IMR-90 (cell line): Measurements from ENCODE around the gene OCSTAMP. TPM values are rescaled to one million over a fixed set of nuclear protein-coding genes. Genes with fewer than 3 reads are reported as not detected.

Experiments
- ATAC-seq: fragments of 200-7000 bp; cut with Tn5 transposase; 2 replicates; pipeline ENCODE4 v1.9.1; 2020; ENCODE audit warnings: low read depth, mild to moderate bottlenecking, moderate library complexity
- BruUV-seq: library from RNA; stranded (reverse); fragments of 400-500 nt; replicated peaks from 2 replicates; lab custom pipeline; 2021; lab: Mats Ljungman, UMichigan
- CTCF ChIA-PET: fragments of 300-600 bp; formaldehyde crosslinking; extraction: SDS; loops from one replicate; lab custom pipeline; 2021; ENCODE audit warnings: antibody characterized with exemption; lab: Yijun Ruan, JAX
- POLR2A ChIA-PET: fragments of 300-600 bp; sonication (Branson Sonifier 250); formaldehyde crosslinking; loops from one replicate; lab custom pipeline; 2022; ENCODE audit warnings: antibody characterized with exemption; ENCODE audit not compliant: unreplicated experiment; lab: Charles Lee
- DNase-seq: peaks from one replicate; pipeline ENCODE4 v3.0.0; 2013
- H2AFZ ChIP-seq: replicated peaks from 2 replicates; pipeline ENCODE3; 2013; ENCODE audit warnings: low read length, mild to moderate bottlenecking; ENCODE audit not compliant: poor library complexity
- H2AK5ac ChIP-seq: 2 replicates; pipeline ENCODE4 v1.6.1; 2013; ENCODE audit warnings: low read depth, low read length, inconsistent platforms
- H2AK9ac ChIP-seq: replicated peaks from 2 replicates; pipeline ENCODE3; 2013; ENCODE audit warnings: mild to moderate bottlenecking, low read depth, low read length, moderate library complexity; ENCODE audit not compliant: poor library complexity
- H2BK120ac ChIP-seq: 2 replicates; pipeline ENCODE4 v1.6.1; 2013; ENCODE audit warnings: low read depth, low read length, inconsistent platforms
- H2BK15ac ChIP-seq: 3 replicates; pipeline ENCODE4 v1.6.1; 2013; ENCODE audit warnings: low read depth, low read length, inconsistent platforms
- H2BK20ac ChIP-seq: 2 replicates; pipeline ENCODE4 v1.6.1; 2013; ENCODE audit warnings: low read depth, mild to moderate bottlenecking, inconsistent platforms, low read length, moderate library complexity
- H2BK5ac ChIP-seq: 2 replicates; pipeline ENCODE4 v1.6.1; 2013; ENCODE audit warnings: mild to moderate bottlenecking, low read depth, low read length, inconsistent platforms; ENCODE audit not compliant: poor library complexity, severe bottlenecking
- H3K14ac ChIP-seq: replicated peaks from 2 replicates; pipeline ENCODE4 v1.6.1; 2013; ENCODE audit warnings: low read depth, low read length, inconsistent platforms
- H3K18ac ChIP-seq: 2 replicates; pipeline ENCODE4 v1.6.1; 2013; ENCODE audit warnings: low read depth, low read length, control low read depth
- H3K23ac ChIP-seq: 2 replicates; pipeline ENCODE4 v1.6.1; 2013; ENCODE audit warnings: low read depth, low read length, inconsistent platforms
- H3K27ac ChIP-seq: 2 replicates; pipeline ENCODE4 v1.5.1; 2013; ENCODE audit warnings: mild to moderate bottlenecking, control low read depth, low read length; ENCODE audit not compliant: insufficient read depth
- H3K27me3 ChIP-seq: 2 replicates; pipeline ENCODE4 v1.6.1; 2013; ENCODE audit warnings: low read length; ENCODE audit not compliant: control insufficient read depth, insufficient read depth
- H3K36me3 ChIP-seq: 2 replicates; pipeline ENCODE4 v1.6.1; 2013; ENCODE audit warnings: low read length, mixed read lengths; ENCODE audit not compliant: control insufficient read depth, insufficient read depth
- H3K4ac ChIP-seq: 2 replicates; pipeline ENCODE4 v1.6.1; 2013; ENCODE audit warnings: low read depth, low read length, inconsistent platforms
- H3K4me1 ChIP-seq: 2 replicates; pipeline ENCODE4 v1.6.1; 2013; ENCODE audit warnings: low read length, mixed read lengths; ENCODE audit not compliant: control insufficient read depth, insufficient read depth
- H3K4me2 ChIP-seq: 2 replicates; pipeline ENCODE4 v1.6.1; 2013; ENCODE audit warnings: low read depth, mild to moderate bottlenecking, control low read depth, low read length, moderate library complexity
- H3K4me3 ChIP-seq: 2 replicates; pipeline ENCODE4 v1.5.1; 2013; ENCODE audit warnings: low read depth, mild to moderate bottlenecking, control low read depth, low read length, moderate library complexity; ENCODE audit not compliant: insufficient read depth
- H3K56ac ChIP-seq: 2 replicates; pipeline ENCODE4 v1.6.1; 2013; ENCODE audit warnings: low read length, inconsistent platforms; ENCODE audit not compliant: insufficient read depth; ENCODE audit errors: extremely low read depth
- H3K79me1 ChIP-seq, 2 experiments: 2 replicates each; pipeline ENCODE4 v1.6.1; 2013; ENCODE audit warnings: low read length in 2 of 2, inconsistent platforms in 1 of 2, low read depth in 1 of 2
- H3K9ac ChIP-seq: 2 replicates; pipeline ENCODE4 v1.6.1; 2013; ENCODE audit warnings: low read depth, low read length, control low read depth
- H3K9me1 ChIP-seq: 2 replicates; pipeline ENCODE4 v1.6.1; 2013; ENCODE audit warnings: low read length, inconsistent platforms; ENCODE audit not compliant: insufficient read depth
- H3K9me3 ChIP-seq: 2 replicates; pipeline ENCODE4 v1.6.1; 2013; ENCODE audit warnings: low read length; ENCODE audit not compliant: control insufficient read depth, insufficient read depth
- H4K20me1 ChIP-seq: 2 replicates; pipeline ENCODE4 v1.6.1; 2013; ENCODE audit warnings: low read length, inconsistent platforms; ENCODE audit not compliant: insufficient read depth
- H4K5ac ChIP-seq: 2 replicates; pipeline ENCODE4 v1.6.1; 2013; ENCODE audit warnings: mild to moderate bottlenecking, low read depth, low read length, control low read depth
- H4K8ac ChIP-seq, 2 experiments: 2 replicates each; pipeline ENCODE4 v1.6.1; 2013; ENCODE audit warnings: low read depth in 2 of 2, low read length in 2 of 2, control low read depth in 1 of 2, inconsistent platforms in 1 of 2
- H4K91ac ChIP-seq: 2 replicates; pipeline ENCODE4 v1.6.1; 2013; ENCODE audit warnings: low read depth, low read length, inconsistent platforms; ENCODE audit not compliant: insufficient read depth
- BHLHE40 ChIP-seq: fragments of 150-350 bp; IDR thresholded peaks from 2 replicates; pipeline ENCODE4 v1.6.1; 2016; ENCODE audit warnings: mild to moderate bottlenecking, low read depth, low read length
- CEBPB ChIP-seq: IDR thresholded peaks from 2 replicates; pipeline ENCODE4 v1.6.1; 2012; ENCODE audit warnings: low read depth, low read length, improper control_type of control experiment
- CHD1 ChIP-seq: IDR thresholded peaks from 2 replicates; pipeline ENCODE4 v1.6.1; 2012; ENCODE audit warnings: low read depth, low read length, improper control_type of control experiment
- CTCF ChIP-seq: conservative IDR thresholded peaks from 2 replicates; pipeline ENCODE4 v1.5.1; 2012; ENCODE audit warnings: mild to moderate bottlenecking, low read depth, low read length, improper control_type of control experiment
- FOS ChIP-seq: fragments of 150-350 bp; IDR thresholded peaks from 2 replicates; pipeline ENCODE4 v1.6.1; 2016; ENCODE audit warnings: low read depth, low read length
- MAFK ChIP-seq: IDR thresholded peaks from 2 replicates; pipeline ENCODE4 v1.6.1; 2012; ENCODE audit warnings: low read depth, low read length, improper control_type of control experiment
- MAZ ChIP-seq: IDR thresholded peaks from 2 replicates; pipeline ENCODE4 v1.6.1; 2012; ENCODE audit warnings: low read depth, mild to moderate bottlenecking, low read length, improper control_type of control experiment, moderate library complexity, borderline replicate concordance
- MXI1 ChIP-seq: IDR thresholded peaks from 2 replicates; pipeline ENCODE4 v1.6.1; 2012; ENCODE audit warnings: low read depth, mild to moderate bottlenecking, low read length, moderate library complexity, borderline replicate concordance
- NFE2L2 ChIP-seq: fragments of 150-350 bp; IDR thresholded peaks from 2 replicates; pipeline ENCODE4 v1.6.1; 2016; ENCODE audit warnings: low read depth, mild to moderate bottlenecking, low read length
- POLR2A ChIP-seq: IDR thresholded peaks from 2 replicates; pipeline ENCODE4 v1.6.1; 2012; ENCODE audit warnings: mild to moderate bottlenecking, low read depth, low read length
- RAD21 ChIP-seq: IDR thresholded peaks from 2 replicates; pipeline ENCODE4 v1.6.1; 2012; ENCODE audit warnings: low read length, improper control_type of control experiment
- RCOR1 ChIP-seq: IDR thresholded peaks from 2 replicates; pipeline ENCODE4 v1.6.1; 2012; ENCODE audit warnings: mild to moderate bottlenecking, low read length, improper control_type of control experiment; ENCODE audit not compliant: insufficient replicate concordance
- RFX5 ChIP-seq: IDR thresholded peaks from 2 replicates; pipeline ENCODE4 v1.8.0; 2012; ENCODE audit warnings: low read depth, mild to moderate bottlenecking, low read length, moderate library complexity
- SMC3 ChIP-seq: fragments of 150-350 bp; IDR thresholded peaks from 2 replicates; pipeline ENCODE4 v1.6.1; 2016; ENCODE audit warnings: low read depth, mild to moderate bottlenecking, antibody characterized with exemption, low read length, moderate library complexity
- WGBS, 2 experiments: methylation state at CpG; one replicate each; pipeline versions ENCODE4 v1.1.5 to v1.1.7; 2013; ENCODE audit warnings: missing lambda C conversion rate in 2 of 2; ENCODE audit not compliant: insufficient read length in 1 of 2; ENCODE audit errors: extremely low coverage in 2 of 2; 5-methylcytosine and 5-hydroxymethylcytosine counted together
- dilution Hi-C: fragments of 300-500 bp; cut with HindIII; formaldehyde crosslinking; loops from one replicate; pipeline ENCODE4 v1.14.3; 2018; ENCODE audit warnings: low sequenced_read_pairs; ENCODE audit not compliant: unreplicated experiment
- in situ Hi-C: fragments of 300-500 bp; cut with MboI; formaldehyde crosslinking; loops from 3 replicates; pipeline ENCODE4 v1.14.3; 2019; ENCODE audit warnings: low sequenced_read_pairs, inconsistent platforms, mixed read lengths
- intact Hi-C: fragments of 100-400 bp; cut with micrococcal nuclease; formaldehyde crosslinking; loops from 2 replicates; pipeline ENCODE4 v1.10.0; 2022
- polyA plus RNA-seq, 3 experiments: library from polyadenylated mRNA; depleted of rRNA; stranded (reverse); fragments of >200 nt; gene quantifications; 2 replicates each; pipeline ENCODE4 v1.2.3, GENCODE V29; 2012; ENCODE audit warnings: low replicate concordance in 1 of 3
- total RNA-seq: library from RNA; depleted of rRNA; stranded (reverse); fragments of >200 nt; gene quantifications from 2 replicates; pipeline ENCODE4 v1.2.3, GENCODE V29; 2012
- TF ChIP-seq, protein P1 (sequence below): fragments of 150-350 bp; IDR thresholded peaks from 2 replicates; pipeline ENCODE4 v1.6.1; 2017; ENCODE audit warnings: mild to moderate bottlenecking, antibody characterized with exemption, low read length, low read depth
- TF ChIP-seq, protein P2 (sequence below): fragments of 150-350 bp; IDR thresholded peaks from 2 replicates; pipeline ENCODE4 v1.6.1; 2016; ENCODE audit warnings: low read depth, mild to moderate bottlenecking, low read length, moderate library complexity, borderline replicate concordance

Gene OCSTAMP
- total and polyA plus RNA-seq, 2 of the 4 experiments (the other 2 are of a cell fraction) = not detected

- Histone ChIP-seq H3K27ac (no peak overlapping the region), H2AK5ac (no peak overlapping the region), H4K20me1 (no peaks in the 10 kb centered on the region), H3K14ac (no peak overlapping the region), H4K8ac (no peak overlapping the region), H3K4me2 (no peak overlapping the region), H3K9me3 (no peaks in the 10 kb centered on the region), H3K9ac (no peak overlapping the region), H2BK5ac (no peak overlapping the region), H4K5ac (no peak overlapping the region), H3K36me3 (no peaks in the 10 kb centered on the region), H2AK9ac (no peak overlapping the region), H2BK15ac (no peak overlapping the region), H3K27me3 (no peaks in the 10 kb centered on the region), H3K9me1 (no peaks in the 10 kb centered on the region; the same call in 1 of the 2 replicates), H3K4me3 (no peak overlapping the region), H3K18ac (no peak overlapping the region), H3K56ac (no peak overlapping the region), H3K4me1 (peaks cover 4% of the 10 kb centered on the region; the same call in 1 of the 2 replicates), H3K4ac (no peak overlapping the region), H2BK120ac (no peak overlapping the region), H3K79me1 (no peaks in the 10 kb centered on the region), H3K23ac (no peak overlapping the region), H4K91ac (no peak overlapping the region), H2BK20ac (no peak overlapping the region), H2AFZ (no peak overlapping the region)
- DNase-seq (no peak), ATAC-seq (no peak)
- no TSS peak for BruUV-seq
- intact Hi-C loops (no loop called here), dilution Hi-C loops (no loop called here), in situ Hi-C loops (no loop called here)
- ChIA-PET CTCF (no interaction called here), POLR2A (no interaction called here)
- WGBS, 2 experiments = 40% methylated on average over 1 of the region's 7 CpGs; no CpG with 5 or more reads in 1 of the 2 experiments
- no peak for TF ChIP-seq BHLHE40
- TF ChIP-seq, protein P1, sequence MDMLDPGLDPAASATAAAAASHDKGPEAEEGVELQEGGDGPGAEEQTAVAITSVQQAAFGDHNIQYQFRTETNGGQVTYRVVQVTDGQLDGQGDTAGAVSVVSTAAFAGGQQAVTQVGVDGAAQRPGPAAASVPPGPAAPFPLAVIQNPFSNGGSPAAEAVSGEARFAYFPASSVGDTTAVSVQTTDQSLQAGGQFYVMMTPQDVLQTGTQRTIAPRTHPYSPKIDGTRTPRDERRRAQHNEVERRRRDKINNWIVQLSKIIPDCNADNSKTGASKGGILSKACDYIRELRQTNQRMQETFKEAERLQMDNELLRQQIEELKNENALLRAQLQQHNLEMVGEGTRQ = no peak
- TF ChIP-seq MAFK = no peak
- TF ChIP-seq RCOR1 = no peak
- no peak for TF ChIP-seq MXI1
- TF ChIP-seq CEBPB = no peak
- TF ChIP-seq SMC3 = no peak
- TF ChIP-seq FOS = no peak
- TF ChIP-seq CHD1 = no peak
- no peak for TF ChIP-seq POLR2A
- TF ChIP-seq NFE2L2 = no peak
- no peak for TF ChIP-seq MAZ
- no peak for TF ChIP-seq CTCF
- TF ChIP-seq, protein P2, sequence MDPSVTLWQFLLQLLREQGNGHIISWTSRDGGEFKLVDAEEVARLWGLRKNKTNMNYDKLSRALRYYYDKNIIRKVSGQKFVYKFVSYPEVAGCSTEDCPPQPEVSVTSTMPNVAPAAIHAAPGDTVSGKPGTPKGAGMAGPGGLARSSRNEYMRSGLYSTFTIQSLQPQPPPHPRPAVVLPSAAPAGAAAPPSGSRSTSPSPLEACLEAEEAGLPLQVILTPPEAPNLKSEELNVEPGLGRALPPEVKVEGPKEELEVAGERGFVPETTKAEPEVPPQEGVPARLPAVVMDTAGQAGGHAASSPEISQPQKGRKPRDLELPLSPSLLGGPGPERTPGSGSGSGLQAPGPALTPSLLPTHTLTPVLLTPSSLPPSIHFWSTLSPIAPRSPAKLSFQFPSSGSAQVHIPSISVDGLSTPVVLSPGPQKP = no peak
- no peak for TF ChIP-seq RAD21
- no peak for TF ChIP-seq RFX5
These were observed 13.9 kb upstream of the OCSTAMP start for GRCh38 chr20:46564241-46564957.
